NCI-H69 (cell line): ENCODE results near the gene C1orf226.

ENCODE experiments used
- DNase-seq: peaks from one replicate; lab custom pipeline; 2025; lab: John Stamatoyannopoulos, UW

The C1orf226 gene

DNA sequence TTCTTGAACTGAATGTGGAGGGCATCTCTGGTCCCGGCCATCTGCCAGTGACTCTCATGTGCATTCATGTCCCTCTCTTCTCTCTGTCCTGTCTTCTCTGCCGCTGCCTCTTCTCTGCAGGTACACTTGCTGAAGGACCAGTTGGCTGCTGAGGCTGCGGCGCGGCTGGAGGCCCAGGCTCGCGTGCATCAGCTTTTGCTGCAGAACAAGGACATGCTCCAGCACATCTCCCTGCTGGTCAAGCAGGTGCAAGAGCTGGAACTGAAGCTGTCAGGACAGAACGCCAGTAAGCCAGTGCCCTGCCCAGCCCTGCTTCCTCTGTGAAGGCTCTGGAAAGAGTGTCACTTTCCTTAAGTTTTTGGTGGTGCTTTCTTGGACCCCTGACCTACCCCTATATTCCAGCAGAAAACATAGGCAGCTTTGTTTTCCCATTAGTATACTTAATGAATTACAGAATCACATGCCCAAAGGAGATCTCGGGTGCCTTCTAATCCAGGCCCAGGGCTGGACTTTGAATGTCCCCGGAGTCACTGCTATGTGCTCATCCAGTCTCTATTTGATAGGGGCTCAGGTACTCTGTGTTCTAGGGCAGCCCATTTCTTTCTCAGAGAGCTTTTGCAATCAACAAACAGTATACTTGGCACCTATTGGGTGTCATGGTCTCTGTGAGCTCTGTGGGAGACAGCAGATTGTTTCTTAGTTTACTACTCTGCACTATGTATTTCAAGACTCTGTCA lies 16.1 kb upstream of the C1orf226 start:
- no peak for DNase-seq

DNA sequence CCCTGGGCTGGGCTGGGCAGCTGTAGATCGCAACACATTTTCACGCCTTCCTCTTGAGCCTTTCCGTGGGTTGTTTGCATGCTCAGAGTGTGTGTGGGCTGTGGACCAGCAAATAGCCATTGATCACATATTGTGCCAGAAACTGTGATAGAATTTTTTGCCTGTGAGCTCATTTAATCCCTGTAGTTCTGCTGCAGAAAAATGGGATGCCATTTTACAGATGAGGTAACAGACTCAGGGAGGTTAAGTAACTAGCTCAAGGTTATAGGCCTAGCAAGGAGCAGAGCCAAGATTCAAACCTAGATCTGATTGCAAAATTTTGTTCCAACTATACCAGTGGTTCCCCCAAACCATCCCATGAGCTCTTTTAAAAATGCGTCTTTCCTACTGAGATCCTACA lies 15.4 kb upstream of the C1orf226 start:
- DNase-seq = no peak

DNA sequence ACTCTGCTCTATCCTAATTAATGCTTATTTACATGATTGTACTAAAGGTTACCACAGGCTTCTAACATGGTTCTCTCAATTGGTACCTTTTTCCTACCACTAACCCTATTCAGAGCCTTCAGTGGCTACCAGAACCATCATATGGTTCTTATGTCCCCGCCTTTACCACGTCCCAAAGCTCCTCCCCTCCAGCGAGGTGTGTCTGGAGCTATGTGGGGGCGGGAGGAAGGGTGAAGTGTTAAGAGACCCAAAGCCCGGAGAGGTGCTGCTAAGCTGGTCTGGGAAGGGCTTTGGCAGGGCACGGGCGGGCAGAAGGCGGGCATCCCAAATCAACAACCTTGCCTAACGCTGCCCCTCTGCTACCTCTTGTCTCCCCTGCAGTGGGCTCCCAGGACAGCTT lies 14.9 kb upstream of the C1orf226 start:
- DNase-seq = no peak

DNA sequence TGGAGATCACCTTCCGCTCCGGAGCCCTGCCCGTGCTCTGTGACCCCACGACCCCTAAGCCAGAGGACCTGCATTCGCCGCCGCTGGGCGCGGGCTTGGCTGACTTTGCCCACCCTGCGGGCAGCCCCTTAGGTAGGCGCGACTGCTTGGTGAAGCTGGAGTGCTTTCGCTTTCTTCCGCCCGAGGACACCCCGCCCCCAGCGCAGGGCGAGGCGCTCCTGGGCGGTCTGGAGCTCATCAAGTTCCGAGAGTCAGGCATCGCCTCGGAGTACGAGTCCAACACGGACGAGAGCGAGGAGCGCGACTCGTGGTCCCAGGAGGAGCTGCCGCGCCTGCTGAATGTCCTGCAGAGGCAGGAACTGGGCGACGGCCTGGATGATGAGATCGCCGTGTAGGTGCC lies 14.5 kb upstream of the C1orf226 start:
- DNase-seq = no peak

DNA sequence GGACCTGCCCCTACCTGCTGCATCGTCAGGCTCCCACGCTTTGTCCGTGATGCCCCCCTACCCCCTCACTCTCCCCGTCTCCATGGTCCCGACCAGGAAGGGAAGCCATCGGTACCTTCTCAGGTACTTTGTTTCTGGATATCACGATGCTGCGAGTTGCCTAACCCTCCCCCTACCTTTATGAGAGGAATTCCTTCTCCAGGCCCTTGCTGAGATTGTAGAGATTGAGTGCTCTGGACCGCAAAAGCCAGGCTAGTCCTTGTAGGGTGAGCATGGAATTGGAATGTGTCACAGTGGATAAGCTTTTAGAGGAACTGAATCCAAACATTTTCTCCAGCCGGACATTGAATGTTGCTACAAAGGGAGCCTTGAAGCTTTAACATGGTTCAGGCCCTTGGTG lies 13.8 kb upstream of the C1orf226 start:
- no peak for DNase-seq

DNA sequence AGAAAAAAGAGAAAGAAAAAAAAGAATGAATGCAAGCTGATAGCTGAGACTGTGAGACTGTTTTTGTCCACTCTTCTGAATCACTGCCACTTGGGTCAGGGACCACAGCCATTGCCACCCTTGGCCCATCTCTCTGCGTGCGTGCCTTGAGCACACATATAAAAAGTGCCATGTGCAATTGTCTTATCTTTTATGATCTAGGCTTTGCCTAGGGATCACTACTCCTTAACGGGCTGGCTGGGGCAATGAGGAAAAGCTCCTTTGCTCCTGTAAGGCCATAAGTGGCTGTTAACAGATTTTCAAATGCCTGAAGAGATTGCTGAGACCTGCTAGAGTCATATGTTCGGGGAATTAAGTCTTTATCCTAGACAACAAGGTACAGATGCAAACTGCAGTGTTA lies 13.1 kb upstream of the C1orf226 start:
- DNase-seq = no peak

DNA sequence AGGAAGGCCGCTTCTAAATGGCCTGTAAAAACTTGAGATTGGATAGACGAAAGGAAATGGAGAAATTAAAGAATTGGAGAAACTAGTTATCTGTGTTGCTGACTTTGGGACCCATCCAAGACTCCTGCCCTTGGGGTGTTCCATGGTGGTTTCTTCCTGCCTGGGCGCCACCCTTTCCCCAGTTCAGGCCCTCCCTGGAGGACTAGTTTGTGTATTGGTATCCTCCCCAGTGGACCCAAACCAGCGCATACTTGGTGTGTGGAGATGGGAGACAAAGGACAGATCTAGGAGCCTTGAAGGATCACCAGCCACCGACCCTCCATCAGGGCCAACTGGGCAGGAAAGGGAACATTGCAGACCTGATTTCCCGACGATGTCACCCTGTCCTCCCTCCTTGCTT lies 12.0 kb upstream of the C1orf226 start:
- DNase-seq = no peak

DNA sequence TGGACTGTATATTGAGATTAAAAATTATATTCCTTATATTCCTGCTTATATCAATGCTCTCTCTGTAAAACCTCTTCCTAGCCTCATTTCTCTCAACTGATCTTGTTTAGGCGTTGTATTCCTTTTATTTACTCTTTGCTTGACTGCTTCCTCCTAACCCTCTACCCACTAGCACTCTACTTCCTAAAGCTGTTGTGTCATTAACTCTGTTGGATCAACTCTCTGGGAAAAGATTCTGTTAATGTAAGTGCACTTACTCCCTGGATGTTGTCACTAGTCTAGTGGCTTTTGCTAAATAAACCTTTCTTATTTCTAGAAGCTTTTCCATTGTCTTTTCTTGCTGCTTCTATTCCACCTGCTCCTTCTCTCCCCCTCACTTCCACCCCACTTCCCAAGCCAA lies 11.4 kb upstream of the C1orf226 start:
- DNase-seq = no peak

DNA sequence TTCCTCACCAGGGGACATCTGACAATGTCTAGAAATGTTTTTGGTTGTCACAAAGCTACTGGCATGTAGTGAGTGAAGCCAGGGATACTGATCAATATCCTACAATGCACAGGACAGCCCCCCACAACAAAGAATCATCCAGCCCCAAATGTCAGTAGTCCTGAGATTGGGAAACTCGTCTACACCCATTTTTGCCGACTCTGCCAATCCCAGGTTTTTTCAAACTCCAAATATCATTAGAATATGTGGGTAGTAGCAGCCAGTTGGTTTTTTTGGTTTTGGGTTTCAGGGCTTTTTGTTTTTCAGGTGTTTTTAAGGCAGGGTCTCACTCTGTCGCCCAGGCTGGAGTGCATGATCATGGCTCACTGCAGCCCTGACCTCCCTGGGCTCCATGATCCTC lies 10.8 kb upstream of the C1orf226 start:
- DNase-seq = no peak

DNA sequence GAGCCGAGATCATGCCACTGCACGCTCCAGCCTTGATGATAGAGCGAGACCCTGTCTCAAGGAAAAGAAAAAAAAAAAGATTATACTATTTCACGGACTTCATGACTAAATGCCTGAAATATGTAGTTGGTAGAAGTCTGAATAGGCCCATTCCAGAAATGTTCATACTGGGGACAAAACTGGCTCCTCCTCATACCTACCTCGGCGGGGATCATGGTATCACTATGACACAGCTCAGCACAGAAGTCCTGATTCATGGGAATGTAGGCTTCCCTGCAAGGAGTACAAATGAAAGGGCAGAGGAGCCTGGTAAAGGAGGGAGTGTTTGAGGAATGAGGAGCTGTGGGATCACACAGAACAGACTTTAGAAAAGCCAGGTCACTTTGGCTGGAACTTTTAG lies 9.9 kb upstream of the C1orf226 start:
- no peak for DNase-seq

DNA sequence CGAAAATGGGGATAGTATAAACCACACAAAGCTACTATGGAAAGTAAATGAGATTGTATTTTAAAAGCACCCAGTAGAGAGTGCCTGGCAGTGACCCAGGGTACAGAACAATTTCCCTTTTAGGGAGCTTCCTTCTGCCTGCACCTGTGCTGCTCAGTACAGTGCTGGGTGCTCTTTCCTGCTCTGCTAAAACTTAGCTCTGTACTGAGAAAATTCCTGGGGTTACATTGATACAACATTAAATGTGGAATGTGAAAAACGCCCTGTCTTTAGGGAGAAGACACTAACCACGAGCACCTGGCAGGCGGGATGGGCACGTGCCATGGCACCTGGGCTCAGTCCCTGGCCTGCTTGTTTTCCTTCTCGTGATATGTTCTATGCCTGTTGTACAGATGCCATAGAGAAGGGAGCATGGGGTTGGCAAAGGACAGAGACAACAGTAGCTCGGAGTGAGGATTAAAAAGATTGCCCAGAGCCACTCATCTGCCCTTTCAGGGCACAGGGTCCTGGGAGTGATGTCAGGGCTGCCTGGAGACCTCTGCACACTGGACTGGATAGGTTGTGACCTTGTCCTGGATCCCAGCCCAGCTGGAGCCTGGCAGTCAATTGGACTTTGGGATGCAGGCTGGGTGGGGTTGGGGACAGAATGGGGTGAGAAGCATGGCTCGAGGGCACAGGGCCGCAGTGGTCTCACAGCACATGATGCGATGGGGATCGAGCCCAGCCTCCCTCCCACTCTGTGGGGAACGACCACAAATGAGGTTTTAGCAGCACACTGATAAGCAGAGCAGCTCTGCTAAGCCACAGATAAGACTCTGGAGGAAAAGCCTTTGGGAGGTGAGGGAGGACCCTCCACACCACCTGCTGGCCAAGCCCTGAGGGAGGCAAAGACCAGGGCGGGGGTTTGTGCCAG lies 9.1 kb upstream of the C1orf226 start:
- DNase-seq = no peak

DNA sequence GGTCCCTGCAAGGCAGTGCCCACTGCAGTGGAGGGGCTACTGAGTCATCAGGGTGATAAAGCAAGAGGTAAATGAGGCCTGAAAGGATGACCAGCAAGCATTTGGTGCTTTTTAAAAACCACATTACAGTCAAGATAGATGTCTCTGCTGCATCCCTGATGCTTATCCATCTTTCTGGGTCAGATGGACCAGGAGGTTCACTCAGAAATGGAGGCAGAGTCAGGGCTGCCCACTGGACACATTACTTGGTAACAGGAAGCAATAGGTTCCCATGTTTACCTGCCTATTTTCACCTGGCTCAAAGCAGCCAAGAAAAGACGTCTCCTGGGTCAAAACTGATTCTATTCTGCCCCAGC lies 8.5 kb upstream of the C1orf226 start:
- DNase-seq = no peak

DNA sequence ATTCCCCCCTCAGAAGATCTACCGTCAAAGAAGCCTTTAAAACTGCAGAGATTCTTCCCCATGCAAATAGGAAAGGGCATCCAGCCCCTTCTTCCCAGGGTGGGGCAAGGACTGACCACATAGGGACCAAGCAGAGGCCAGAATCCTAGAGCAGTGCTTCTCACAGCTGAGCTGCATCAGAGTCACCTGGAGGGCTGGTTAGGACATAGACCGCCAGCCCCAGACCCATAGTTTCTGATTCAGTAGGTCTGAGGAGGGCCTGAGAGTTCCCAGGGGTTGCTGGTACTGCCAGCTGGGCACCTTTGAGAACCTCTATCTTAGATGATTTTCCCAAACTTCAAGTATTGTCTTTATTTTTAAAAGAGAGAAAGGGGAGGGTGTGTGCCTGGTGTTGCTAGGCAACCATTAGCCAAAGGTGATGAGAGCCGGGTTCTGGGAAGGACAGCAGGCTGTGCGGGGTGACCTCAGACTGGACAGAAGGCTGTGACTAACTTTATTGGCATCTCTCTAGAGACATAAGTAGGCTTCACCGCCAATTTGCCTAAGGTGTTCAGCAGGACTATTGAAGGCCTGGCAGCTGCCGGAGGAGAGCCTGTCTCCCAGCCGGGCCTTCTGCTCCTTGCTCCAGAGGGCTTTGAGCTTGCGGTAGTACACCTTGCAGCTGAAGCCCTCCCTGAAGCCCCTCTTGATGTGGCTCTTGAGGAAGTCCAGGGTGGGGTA lies 7.8 kb upstream of the C1orf226 start:
- DNase-seq = no peak

DNA sequence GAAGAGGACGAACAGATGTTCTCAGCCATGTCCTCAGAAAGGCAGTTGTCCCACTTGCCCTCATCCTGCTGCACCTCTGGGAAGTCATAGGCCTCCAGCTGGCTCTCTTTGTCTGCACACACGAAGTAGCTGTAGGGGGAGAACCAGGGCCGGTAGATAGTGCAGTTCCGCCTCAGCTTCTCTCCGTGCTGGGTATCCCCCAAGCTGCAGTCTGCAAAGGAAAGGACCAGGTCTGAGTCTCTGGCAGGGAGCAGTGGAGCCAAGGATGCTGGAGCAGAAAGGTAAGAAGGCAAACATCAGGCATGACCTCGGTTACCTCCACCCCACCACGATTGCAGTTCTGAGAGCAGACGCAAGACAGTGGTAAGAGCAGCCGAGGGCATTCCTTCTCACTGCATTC lies 7.1 kb upstream of the C1orf226 start:
- DNase-seq = no peak

DNA sequence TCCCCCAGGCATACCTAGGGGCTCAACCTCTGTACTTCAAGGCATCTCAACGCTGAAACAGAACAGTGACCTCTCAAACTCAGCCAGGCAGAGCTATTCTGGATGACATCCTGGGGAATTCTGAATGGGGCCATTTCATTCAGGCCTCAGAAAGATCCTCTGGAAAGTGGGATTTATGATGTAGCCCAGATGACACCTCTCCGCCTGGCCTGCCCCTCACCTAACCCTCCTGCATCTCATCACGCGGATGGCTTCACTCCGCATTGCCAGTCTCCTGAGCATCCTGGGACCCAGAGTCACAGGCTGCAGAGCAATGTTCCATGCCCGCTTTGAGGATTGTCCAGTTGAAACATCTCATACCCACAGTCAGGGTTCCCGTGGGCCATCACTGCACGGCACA lies 6.1 kb upstream of the C1orf226 start:
- DNase-seq = no peak

DNA sequence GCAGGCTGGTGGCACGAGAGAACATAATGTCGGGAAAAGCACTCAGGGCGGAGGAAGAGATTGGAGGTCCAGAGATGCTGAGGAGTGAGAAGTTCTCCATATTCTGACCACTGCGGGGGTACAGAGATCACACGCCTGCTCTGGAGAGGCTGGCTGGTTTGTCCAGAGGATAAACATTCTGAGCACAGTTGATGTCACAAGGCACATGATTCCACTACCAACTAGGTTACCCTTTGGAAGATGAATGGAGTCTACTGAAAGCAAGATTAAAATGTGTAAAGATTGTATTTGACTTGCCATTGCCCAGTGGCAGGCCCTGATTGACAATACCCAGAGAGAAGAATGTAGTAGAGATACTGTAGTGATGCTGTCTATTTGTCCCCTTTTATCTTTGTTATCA lies 4.8 kb upstream of the C1orf226 start, which contains the start of gene SPATA46:
Gene SPATA46 (minus strand): TSS at position 164 of the 400 bp plus-strand sequence. CDS start 64 bp downstream, at position 100.
- no peak for DNase-seq

DNA sequence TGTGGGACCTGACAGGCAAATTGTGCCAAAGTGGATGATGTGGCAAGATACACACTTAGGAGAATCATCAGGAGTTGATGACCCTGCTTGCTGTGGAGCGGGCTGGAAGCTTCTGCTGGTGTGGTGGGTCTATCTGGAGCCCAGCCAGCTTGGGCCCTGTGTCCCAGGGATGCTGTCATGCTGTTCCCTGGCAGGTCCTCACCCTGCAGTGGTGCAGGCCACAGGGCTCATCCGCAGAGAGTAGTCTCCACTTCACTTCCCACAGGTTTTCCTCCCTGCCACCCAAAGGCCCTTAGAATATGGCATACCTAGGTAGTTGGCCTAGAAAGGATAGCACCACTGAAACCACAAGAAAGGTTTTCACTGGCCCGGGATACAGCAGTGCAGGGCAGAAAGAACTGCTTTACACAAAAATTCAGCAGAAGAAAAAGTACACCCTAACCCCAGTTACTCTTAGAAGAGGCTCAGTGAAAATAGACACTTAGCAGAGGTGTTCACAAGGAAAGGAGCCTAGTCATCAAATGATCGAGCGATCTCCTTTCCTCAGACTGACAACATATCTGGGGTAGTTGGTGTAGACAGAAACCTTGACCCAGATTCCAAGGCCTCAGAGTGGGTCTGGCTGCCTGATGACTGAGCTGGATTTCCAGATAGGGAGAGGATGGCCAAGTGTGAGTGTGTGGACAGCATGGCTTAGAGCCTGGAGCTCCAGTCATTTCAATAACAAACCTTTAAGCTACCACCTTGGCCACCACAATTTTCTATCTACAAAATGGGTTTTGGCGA lies 1.3 kb upstream of the C1orf226 start:
- DNase-seq = no peak

DNA sequence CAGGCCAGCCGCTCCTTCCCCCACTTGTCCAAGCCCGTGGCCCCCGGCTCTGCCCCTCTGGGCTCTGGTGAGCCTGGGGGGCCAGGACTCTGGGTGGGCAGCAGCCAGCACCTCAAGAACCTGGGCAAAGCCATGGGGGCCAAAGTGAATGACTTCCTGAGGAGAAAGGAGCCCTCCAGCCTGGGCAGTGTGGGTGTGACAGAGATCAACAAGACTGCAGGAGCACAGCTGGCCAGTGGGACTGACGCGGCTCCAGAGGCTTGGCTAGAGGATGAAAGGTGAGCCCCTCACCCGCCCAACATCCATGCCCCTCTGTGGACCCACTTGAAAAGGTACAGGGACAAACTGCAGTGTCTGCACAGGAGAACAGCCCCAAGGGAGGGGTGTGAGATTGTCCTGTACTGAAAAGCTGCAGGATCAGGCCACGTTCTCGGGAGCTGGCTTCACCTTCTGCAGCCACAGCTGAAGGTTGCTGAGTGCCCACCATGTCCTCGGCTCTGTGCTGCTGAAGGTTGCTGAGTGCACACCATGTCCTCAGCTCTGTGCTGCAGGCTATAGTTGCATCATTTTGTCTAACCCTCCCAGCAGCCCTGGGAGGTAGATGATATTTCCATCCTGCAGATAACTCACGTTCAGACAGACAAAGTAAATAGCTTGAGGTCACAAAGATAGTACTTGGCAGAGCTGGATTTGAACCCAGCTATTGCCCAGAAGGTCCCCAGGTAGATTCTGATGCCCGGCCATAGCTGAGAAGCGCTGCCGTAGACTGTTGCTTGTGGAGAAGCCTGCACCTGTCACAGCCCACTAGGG lies 618 bp downstream of the C1orf226 start:
- no peak for DNase-seq

DNA sequence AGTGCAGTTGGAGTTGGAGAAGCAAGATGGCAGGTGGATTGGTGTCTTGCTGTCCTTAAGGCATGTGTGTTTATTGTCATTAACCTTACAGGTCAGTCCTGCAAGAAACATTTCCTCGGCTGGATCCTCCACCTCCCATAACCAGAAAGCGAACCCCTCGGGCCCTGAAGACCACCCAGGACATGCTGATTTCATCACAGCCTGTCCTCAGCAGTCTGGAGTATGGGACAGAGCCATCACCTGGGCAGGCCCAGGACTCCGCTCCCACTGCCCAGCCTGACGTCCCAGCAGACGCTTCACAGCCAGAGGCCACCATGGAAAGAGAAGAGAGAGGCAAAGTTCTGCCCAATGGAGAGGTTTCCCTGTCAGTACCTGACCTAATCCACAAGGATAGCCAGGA lies 1.6 kb downstream of the C1orf226 start:
- DNase-seq = no peak

DNA sequence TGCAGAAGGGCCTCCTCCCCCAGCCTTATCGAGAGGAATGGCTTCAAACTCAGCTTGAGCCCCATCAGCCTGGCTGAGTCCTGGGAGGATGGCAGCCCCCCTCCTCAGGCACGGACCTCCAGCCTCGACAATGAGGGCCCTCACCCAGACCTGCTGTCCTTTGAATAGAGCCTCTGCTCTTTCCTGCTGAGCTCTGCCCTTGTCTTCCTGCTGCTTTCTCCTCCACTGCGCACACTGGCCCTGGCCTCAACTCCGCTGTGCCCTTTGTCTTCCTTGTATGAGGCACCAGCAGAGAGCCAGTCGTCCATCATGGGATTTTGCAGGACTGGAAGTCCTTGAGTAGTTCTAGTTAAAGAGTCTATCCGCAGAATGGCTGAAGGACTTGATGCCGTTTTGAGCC lies 2.0 kb downstream of the C1orf226 start:
- DNase-seq = no peak

DNA sequence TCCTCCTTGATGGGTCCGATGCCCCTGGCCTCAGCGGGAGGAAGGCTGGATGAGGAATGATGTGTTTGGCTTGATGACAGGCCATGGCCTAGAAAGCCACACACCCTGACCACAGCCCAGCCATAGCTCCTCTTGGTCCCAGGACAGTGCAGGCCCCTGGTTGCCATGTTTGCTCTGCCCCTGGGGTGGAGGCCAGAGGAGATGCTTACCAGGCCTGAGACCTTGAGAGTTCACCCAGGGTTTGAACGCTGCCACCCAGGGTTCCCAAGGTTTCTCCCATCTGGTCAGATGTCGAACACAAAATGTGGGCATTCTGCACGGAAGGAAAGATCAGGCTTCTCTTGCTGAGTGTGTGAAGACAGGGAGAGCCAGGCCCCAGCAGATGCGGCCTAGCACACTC lies 2.6 kb downstream of the C1orf226 start:
- DNase-seq = no peak
